ENCODE data around the gene HARBI1. TPM values are rescaled to one million over a fixed set of nuclear protein-coding genes. Genes with fewer than 3 reads are reported as not detected.
A peak's percentile ranks its signal among the peaks of the same experiment; 100 is the strongest.

The HARBI1 gene
- total and polyA plus RNA-seq, 9 of the 15 experiments (the other 6 are each of a cell fraction or from before 2014, with no cell fraction given): 3.5 to 8.4 (median 5.5) TPM

DNA sequence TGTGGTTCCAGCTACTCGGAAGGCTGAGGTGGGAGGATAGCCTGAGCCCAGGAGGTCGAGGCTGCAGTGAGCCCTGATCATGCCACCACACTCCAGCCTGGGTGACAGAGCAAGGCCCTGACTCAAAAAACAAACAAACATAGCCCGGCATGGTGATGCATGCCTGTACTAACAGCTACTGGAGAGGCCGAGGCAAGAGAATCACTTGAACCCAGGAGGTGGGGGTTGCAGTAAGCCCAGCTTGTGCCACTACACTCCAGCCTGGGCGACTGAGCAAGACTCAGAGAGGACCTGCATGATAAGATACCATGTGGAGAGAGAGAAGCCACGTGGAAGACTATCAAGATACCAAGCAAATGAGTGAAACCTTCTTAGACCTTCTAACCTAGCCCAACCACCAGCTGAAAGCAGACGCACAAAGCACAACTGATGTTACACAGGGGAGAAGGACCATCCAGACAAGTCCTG lies 59.3 kb downstream of the HARBI1 start (continued):
- TF ChIP-seq ZNF592 (IDR thresholded peaks at IDR 0.05): peak; percentile 95
- peak; percentile 81 for TF ChIP-seq L3MBTL2 (IDR thresholded peaks at IDR 0.05)
- TF ChIP-seq ZNF274 (IDR thresholded peaks at IDR 0.05; ENCODE audit: borderline replicate concordance, low read depth, low read length): no peak
- TF ChIP-seq SMARCE1 (IDR thresholded peaks at IDR 0.05): peak; percentile 51; the same call in 1 of the 2 replicates
- TF ChIP-seq PRDM10 (IDR thresholded peaks at IDR 0.05; ENCODE audit: partially characterized antibody): peak; percentile 7
- TF ChIP-seq, protein P1, sequence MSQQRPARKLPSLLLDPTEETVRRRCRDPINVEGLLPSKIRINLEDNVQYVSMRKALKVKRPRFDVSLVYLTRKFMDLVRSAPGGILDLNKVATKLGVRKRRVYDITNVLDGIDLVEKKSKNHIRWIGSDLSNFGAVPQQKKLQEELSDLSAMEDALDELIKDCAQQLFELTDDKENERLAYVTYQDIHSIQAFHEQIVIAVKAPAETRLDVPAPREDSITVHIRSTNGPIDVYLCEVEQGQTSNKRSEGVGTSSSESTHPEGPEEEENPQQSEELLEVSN (IDR thresholded peaks at IDR 0.05; ENCODE audit: borderline replicate concordance in 1 of 2, extremely low read depth in 1 of 2, insufficient read depth in 1 of 2, insufficient read length in 1 of 2, low read depth in 1 of 2, low read length in 1 of 2, poor library complexity in 1 of 2, severe bottlenecking in 1 of 2): peak in 1 of 2 experiments; percentile 19
- TF ChIP-seq TRIM28 (IDR thresholded peaks at IDR 0.05): no peak
- peak; percentile 53 for TF ChIP-seq SMARCA4 (IDR thresholded peaks at IDR 0.05)
- peak; percentile 44; the same call in 1 of the 2 replicates for TF ChIP-seq NKRF (IDR thresholded peaks at IDR 0.05; ENCODE audit: borderline replicate concordance)
- TF ChIP-seq GATAD2B (IDR thresholded peaks at IDR 0.05; ENCODE audit: borderline replicate concordance): no peak
- peak; percentile 76 for TF ChIP-seq EP400 (IDR thresholded peaks at IDR 0.05)
- TF ChIP-seq RFX5 (IDR thresholded peaks at IDR 0.05; ENCODE audit: low read depth, low read length): no peak
- TF ChIP-seq SMAD2 (IDR thresholded peaks at IDR 0.05; ENCODE audit: low read depth, low read length): no peak
- no peak for TF ChIP-seq CC2D1A (IDR thresholded peaks at IDR 0.05)

All from K562 (cell line).